NCI-H2107 (cell line): Measurements from ENCODE around the gene KIF16B.
"Not testable (repeated sequence)": the region's sequence is repeated elsewhere in the genome, so short reads cannot be mapped to it uniquely, and the experiment has no call there.

Experiments
- DNase-seq: peaks from one replicate; lab custom pipeline; 2025; lab: John Stamatoyannopoulos, UW

KIF16B gene

DNA sequence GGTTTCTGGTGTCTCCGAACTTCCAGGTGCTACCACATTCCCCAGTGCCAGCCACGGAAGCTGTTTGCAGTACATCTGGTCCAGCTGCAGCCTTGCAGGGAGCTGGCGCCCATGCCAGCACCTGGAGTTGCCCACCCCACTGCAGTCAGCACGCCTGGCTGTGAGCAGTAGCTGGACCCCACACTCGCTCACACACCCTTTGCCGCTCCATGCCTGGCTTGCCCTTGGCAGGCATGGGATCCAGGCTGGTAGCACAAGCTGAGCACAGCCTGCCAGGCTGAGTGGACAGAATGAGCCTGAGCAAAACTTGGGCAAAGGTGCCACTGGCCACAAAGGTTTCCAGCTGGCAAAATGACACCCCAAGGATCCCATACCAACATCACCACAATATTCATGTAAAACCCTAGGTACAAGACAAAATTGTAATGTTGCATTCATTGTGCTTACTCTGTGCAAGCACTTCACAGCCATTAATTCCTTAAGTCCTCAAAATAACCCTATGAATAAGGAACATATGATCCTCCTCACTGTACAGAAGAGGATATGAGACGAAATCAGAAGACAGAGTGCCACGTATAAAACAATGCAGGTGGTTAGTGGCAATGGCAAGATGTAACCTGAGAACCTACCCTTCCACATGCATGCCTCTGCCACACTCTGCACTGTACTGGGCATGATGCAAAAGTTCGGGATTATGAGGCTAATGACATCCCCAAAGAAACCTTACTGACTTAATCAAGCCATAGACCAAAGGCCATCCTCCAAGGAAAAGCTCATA, 18.3 kb downstream of the KIF16B start:
- DNase-seq = no peak

DNA sequence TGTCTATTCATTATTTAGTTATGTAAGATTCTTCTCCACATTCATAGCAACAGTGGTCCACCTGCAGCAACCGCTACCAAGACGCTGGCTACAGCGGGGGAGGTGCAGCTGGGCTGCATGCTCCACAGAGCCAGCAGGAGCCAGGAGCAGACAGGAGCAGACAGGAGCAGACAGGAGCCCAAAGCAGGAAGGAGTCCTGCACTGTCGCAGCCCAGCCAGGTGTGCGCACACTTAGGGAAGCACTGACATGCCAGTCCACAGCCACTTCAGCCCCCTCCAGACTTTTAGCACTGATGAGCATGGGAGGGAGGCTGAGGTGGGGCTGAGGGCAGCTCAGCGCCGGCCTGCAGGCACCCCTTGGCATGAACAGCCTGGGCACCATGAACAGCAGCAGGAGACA, 19.6 kb downstream of the KIF16B start:
- no peak for DNase-seq

DNA sequence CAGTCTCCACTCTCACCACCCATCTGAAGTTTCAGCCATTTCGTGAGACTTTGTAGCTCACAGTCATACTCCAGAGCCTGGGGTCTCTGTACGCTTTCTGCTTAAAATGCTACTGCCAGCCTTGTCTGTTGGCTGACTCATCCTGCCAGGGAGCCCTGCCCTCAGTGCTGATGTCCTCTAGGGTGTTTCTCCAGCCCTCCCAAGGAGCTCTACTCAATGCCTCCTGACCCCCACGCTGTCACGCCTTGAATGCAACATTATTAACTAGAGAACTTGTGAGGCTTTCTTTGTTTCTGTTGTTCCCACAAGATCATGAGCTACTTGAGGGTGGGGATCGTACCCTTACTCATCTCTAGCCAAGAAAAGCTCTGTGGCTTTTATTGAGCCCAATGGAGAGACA, 20.1 kb downstream of the KIF16B start:
- no peak for DNase-seq

DNA sequence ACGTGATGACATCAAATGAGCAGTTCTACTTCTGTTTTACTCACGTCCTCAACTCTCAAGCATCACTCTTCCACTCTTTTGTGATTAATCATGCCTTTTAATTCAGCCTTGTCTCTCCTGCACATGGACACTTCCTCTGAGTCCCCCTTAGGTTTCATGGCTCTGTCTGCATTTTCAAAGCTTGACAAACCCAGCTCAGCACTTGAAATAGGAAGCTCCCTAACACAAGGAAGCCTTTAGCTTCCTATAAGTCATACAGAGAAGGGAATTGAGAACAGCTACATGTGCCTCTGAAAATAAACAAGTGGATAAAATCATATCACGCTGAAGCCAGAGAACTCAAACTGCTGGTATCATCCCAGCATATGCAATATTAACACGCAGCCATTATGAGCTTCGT, 21.2 kb downstream of the KIF16B start:
- no peak for DNase-seq

DNA sequence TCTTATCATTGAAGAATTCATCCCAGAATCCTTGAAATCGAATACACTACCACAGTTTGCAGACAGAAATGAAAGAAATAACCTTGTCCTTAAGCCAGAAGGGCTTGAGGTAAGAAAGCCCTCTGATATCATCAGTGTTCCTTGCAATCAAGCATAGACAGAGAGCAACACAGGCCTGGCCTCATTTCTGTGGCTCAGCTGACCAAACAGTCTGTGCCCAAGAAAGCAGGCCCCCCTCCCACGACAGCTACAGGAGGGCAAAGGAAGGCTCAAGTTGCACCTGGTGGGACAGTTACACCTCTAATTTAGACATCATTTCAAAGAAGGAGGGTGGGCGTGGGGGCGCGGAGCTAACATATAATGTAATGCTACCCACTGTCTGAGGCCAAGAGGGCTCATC, 21.6 kb downstream of the KIF16B start:
- no peak for DNase-seq

DNA sequence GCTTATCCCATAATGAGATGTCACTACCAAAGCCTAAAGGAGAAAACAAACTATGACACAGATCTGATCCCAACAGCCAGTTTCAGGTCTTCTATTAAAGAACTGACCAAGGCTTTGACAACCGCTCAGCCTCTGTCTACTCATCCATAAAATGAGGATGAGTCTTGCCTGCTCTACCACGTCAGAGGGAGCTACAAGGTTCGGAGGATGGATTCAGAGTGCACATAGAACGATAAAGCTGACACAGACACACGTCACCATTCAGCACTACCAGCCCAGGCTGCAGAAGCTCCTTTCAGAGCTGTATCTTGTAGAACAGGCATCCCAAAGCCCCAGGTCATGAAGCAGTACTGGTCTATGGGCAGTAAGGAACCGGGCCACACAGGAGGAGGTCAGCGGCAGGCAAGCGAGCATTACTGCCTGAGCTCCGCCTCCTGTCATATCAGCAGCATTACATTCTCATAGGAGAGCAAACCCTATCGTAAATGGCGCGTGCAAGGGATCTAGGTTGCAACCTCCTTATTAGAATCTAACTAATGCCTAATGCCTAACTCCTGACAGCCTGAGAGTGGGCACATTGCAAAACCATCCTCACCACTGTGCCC, 25.1 kb downstream of the KIF16B start:
- no peak for DNase-seq

DNA sequence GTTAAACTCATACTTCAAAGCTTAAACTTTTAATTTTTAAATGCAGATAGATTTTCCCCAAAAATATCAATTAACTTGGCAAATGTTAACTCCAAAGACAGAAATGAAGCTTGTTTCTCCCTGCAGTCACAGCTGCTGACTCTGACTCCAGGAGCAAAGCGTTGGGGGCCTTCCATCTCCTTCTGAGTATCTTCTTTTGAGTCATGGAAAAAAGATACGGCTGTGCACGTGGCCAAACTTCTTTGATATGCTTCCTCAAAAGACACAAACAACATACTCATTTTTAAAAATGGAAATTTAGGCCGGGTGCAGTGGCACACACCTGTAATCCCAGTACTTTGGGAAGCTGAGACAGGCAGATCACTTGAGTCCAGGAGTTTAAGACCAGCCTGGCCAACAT, 28.3 kb downstream of the KIF16B start:
- no peak for DNase-seq

DNA sequence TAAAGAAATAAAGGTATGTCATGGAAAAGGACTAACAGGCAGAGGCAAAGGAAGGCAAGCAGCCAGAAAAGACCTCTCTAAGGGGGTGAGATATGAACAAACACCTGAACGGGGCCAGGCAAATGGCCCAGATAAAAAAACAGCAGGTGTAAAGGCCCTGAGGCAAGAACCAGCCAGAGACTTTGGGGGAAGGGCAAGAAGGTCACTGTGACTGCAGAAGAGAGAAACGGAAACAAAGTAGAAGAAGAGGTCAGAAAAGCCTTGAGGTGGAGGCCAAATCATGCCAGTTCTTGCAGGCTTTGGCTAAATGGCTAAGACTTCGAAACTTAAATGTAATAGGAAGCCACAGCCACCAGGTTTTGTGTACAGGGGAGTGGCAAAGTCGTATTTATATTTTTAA, 30.8 kb downstream of the KIF16B start:
- DNase-seq = no peak

DNA sequence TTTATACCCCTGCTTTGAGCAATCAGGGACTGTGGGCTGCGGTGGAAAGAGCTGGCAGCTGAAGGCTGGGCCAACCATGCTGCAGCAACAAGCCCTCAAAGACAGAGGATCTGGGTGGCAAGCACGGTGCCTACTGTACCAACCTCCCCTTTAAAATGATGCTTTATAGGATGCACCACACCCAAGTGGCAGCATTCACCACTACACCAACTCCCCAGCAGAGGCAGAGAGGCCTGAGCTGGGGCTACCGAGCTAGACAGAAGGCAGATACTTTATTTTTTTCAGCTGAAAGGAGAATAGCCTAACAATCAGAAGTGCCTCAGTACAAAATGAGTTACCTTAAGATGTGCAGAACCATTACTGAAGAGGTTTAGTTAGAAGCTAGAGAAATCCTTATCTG, 31.4 kb downstream of the KIF16B start:
- DNase-seq = no peak

DNA sequence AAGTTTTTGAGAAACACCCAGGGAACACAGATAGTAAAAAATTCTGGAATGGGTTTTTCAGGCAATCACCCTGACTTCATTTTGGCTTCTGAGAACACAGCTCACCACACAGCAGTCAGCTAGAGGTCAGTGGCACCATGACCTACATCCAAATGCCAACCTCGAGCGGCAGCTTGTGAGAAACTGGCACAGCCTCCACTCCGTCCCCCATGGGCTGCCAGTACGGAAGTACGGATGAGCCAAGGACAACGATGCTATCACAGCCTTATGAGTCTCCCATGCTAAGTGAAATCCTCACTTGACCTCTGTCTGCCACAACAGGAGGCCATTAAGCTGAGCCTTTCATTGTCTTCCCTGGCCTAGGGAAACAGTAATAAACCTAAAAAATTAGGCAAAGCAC, 32.0 kb downstream of the KIF16B start:
- no peak for DNase-seq

DNA sequence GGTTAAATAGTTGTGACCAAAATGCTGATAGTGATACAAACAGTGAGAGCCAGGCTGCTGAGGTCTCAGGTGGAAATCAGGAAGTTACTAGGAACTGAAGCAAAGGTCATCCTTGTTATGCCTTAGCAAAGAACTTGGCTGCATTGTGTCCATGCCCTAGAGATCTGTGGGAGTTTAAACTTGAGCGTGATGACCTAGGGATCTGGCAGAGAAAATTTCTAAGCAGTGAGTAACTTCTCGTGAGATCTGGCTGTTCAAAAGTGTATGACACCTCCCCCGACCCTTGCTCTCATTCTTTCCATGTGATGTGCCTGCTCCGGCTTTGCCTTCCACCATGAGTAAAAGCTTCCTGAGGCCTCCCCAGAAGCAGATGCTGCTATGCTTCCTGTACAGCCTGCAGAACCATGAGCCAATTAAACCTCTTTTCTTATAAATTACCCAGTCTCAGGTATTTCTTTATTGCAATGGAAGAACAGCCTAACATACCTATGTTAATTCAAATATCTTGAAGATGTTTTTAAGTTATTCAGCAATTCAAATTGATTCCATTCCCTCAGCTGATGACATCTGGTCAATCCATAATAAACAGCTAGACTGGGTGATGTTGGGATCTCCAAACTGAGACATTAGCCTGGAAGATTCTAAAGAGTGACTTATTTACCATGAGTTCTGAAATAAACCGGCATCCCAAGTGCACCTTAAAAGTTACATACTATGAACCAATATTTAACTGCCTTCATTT, 33.8 kb downstream of the KIF16B start:
- DNase-seq = no peak

DNA sequence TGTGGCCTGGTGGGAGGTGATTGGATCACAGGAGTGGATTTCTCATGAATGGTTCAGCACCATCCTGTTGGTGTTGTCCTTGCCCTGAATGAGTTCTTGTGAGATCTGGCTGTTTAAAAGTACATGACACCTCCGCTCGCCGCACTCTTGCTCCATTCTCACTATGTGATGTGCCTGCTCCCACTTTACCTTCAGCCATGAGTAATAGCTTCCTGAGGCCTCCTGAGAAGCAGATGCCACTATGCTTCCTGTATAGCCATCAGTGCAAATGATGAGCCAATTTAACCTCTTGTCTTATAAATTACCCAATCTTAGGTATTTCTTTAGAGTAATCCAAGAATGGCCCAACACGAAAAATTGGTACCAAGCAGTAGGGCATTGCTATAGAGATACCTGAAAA, 34.5 kb downstream of the KIF16B start:
- no peak for DNase-seq

DNA sequence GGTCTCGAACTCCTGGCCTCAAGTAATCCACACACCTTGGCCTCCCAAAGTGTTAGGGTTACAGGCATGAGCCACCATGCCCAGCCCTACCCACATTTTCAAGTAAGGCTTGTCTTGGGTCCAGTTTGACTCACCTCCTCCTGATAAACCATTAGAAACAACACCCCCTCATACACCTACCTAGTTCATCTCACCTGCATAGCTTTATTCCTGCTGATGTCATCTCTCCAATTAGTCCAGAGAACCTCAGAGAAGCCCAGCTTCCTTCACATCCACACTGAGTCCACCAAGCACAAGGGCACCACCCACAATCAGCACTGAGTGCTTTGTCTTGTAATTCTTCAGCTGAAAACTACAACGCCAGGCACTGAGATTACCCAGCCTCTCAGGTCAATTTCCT, 35.3 kb downstream of the KIF16B start:
- no peak for DNase-seq

DNA sequence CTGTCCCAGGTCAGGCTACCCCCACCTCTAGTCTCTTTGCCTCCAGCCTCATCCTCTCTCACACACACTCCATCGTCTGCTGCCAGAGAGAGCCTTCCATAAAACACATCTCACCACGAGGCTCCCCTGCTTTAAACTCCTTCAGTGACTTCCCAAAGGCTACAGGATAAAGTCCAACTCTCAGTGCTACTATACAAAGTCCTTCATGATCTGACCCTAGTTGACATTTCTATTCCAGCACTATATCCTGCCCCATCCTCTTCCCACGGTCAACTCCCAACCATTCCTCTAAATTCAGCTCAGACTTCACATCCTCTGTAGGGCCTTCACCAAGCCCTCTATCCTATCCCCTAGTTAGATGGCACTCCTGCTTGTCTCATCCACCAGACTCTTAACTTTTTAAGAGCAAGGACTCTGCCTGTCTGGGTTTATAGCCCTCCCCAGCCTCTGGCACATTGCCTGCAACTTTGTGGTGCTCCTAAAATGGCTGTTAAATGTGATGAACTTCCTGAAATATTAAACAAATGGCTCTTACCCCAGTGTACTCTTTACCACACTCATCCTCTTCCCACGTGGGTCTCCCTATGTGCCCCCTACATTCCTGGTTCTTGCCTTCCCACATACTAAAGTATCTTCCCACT, 36.1 kb downstream of the KIF16B start:
- no peak for DNase-seq

DNA sequence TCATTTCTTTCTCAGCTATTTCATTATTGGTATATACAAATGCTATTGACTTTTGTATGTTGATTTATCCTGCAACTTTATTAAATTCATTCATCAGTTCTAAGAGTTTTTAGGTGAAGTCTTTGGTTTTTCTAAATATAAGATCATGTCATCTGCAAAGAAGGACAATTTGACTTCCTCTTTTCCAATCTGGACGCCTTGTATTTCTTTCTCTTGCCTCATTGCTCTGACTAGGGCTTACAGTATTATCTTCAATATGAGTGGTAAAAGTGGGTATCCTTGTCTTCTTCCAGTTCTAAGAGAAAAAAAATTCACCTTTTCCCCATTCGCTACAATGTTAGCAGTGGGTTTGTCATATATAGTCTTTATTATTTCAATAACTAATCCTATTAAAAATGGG, 38.0 kb downstream of the KIF16B start:
- DNase-seq = no peak

DNA sequence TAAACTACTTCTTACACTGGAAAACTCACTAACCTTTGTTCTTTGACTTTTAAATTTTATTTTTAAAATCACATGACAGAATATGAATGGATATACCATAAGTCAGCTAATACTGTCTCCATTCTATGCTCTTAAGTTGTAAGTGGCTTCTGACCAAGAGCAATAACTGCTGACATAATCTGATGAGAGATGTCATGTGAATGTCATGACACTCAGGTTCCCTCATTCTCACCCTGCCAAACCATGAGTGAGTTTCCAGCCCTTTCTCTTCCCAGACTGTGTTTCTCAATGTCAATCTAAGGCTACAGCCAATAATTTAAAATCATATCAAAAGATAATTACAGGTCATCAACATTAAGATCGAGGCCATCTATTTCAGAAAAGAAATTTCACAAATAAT, 39.7 kb downstream of the KIF16B start:
- no peak for DNase-seq

DNA sequence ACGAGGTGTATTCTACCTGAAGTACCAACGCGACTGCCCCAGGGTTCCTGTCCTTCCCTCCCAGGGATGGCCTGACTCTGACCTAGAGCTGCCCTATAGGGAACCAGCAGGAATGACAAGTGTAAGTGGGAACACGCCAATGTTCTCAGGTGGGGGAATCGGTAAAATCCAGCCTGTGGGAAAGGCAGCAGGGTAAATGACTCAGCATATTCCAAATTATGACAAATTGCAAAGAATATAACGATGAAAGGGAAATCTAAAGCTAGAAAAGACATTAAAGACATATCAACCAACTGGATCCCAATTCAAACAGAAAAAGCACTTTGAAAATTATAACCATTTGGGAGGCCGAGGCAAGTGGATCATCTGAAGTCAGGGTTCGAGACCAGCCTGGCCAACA, 41.8 kb downstream of the KIF16B start:
- DNase-seq = no peak

DNA sequence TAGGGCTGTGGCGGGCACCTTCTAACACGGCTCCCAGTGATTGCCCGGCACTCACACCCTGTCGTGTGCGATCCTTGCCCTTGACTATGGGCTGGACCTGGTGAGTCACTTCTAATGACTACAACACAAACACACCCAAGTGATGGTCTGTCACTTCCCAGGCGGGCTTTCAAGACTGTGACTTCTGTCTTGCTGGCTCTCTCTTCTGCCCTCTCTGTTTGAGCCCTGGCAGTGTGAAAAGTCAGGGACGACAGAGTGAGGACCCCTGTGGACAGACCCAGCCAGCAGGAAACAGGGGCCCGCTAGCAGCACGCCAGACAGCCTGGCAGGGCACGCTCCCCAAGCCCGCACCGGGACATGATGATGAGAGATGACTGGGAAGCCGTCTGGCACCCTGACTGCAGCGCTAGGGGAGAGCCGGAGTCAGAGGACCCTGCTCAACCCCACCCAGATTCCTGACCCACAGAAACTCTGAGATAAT, 43.0 kb downstream of the KIF16B start:
- DNase-seq = no peak

DNA sequence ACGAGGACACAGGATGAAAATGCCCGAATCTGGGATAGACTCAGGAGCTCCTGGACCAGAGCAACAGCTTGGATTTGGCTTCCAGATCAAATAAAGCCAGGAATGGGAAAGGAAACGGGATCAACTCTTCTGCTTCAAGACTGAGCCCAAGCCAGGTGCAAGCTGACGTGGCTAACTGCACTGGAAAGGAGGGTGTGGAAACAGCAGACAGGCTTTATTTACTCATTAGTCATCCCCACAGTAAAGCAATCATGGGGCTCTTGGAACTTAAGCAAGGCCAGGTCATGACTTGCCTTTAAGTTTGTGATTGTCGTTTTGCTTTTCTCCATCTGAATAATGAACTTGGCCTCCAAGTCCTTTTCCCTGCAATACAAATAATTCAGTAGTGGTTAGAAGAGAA, 45.2 kb downstream of the KIF16B start:
- DNase-seq = no peak

DNA sequence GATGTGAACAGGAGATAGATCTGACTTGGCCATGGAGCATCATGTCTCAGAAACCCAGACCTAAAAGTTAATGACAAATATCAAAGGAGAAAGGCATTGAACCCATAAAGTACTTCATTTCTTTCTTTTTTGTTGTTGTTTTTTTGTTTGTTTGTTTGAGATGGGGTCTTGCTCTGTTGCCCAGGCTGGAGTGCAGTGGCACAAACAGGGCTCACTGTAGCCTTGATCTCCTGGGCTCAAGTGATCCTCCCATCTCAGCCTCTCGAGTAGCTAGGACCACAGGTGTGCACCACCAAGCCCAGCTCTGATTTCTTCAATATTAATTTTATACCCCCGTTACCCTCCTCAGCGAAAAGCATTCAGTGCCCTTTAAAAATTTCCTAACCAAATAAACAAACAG, 45.8 kb downstream of the KIF16B start:
- no peak for DNase-seq

DNA sequence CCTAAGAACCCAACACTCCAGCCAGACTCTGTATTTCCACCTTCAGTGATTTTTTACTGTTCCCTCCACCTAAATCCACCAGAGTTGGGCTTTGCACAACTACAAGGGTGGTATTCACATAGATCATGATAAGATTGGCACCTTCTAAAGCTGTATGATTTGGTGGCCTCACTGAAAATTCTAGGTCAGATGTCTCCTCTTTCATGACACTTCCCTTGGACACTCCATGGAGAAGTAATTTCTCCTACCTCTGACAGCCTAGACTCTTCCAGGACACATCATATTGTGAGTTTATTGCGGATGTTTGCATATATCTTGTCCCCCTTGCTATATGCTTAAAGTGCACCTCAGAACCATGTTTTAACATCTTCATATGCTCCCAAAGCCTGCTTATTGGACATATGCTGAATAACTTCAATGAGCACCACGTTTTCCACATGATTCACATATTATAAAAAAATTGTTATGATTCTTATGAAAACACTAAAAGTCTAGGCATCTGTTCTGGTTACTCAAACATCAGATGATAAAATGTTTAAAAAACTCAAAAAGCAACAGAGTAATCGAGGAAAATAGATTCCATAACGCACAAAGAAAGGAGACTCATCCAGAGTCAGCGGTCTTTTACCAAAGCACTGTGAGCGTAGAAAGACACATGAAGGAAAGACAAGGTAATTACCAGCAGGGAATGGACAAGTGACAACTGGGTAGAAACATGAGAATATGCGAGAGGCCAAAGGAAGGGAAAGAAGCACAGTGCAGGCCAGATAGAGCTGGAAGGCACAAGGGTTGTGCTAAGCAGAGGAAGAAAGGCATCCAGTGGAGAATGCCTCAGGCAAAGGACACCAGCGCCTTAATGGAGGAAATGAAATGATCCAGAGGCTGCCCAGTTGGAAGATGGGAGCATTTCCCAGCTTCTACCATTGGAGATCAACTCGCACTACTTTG, 46.5 kb downstream of the KIF16B start:
- DNase-seq = no peak

DNA sequence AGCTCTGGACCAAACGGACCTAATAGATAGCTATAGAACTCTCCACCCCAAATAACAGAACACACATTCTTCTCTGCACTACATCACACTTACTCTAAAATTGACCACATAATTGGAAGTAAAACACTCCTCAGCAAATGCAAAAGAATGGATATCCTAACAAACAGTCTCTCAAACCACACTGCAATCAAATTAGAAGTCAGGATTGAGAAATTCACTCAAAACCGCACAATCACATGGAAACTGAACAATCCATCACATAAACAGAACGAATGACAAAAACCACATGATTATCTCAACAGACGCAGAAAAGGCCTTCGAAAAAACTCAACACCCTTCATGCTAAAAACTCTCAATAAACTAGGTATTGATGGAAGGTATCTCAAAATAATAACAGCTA, 50.6 kb downstream of the KIF16B start:
- DNase-seq = not testable (repeated sequence)
